Measurements from ENCODE around the gene MLLT10.

MLLT10 gene

DNA sequence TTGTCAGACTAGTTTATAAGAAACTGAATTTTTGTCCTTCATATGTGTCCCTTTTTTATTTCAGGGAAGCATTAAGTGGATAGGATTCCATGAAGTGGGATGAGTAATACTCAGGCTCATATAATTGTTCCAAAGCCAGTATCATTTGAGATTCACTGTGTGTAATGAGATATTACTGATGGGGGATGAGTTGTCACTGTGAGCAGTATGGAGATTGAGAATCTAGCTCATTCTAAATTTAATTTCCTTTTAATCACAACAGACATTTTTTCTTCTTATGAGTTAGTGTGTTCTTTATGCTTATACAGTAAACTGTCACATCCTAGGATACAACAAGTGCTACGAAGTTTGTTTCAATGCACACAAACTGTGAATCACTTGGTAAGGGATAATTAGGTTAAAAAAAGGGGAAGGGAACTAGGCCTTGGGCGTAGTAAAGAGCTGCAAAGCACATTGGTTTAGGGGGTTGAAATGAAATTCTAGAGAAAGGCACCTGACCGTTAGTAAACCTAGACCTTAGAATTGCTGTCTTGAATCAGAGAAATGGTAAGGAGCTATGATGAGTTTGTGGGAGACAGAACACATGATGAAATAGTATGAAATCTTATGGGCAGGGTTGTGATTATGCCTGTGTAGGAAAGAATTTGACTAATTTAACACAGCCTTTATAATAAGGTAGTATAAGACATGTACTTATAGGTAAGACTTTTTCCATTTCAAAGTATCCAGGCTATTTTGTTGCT lies 153.4 kb downstream of the MLLT10 start:
- TF ChIP-seq, protein P1, sequence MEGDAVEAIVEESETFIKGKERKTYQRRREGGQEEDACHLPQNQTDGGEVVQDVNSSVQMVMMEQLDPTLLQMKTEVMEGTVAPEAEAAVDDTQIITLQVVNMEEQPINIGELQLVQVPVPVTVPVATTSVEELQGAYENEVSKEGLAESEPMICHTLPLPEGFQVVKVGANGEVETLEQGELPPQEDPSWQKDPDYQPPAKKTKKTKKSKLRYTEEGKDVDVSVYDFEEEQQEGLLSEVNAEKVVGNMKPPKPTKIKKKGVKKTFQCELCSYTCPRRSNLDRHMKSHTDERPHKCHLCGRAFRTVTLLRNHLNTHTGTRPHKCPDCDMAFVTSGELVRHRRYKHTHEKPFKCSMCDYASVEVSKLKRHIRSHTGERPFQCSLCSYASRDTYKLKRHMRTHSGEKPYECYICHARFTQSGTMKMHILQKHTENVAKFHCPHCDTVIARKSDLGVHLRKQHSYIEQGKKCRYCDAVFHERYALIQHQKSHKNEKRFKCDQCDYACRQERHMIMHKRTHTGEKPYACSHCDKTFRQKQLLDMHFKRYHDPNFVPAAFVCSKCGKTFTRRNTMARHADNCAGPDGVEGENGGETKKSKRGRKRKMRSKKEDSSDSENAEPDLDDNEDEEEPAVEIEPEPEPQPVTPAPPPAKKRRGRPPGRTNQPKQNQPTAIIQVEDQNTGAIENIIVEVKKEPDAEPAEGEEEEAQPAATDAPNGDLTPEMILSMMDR (IDR thresholded peaks at IDR 0.05; ENCODE audit: borderline replicate concordance, extremely low read depth, low read length, poor library complexity, severe bottlenecking): no peak
- no peak for TF ChIP-seq EZH2 (IDR thresholded peaks at IDR 0.05; ENCODE audit: borderline replicate concordance, low read depth, low read length, severe bottlenecking)
- Histone ChIP-seq H3K4me1 (ENCODE audit: insufficient read depth, low read length) (no peaks in the 10 kb centered on the region), H3K4me2 (ENCODE audit: insufficient read depth, low read length) (no peak overlapping the region), H2AFZ (ENCODE audit: low read depth, low read length) (no peak overlapping the region), H4K20me1 (ENCODE audit: insufficient read depth, low read length) (no peaks in the 10 kb centered on the region), H3K9ac (ENCODE audit: low read depth, low read length) (no peak overlapping the region), H3K36me3 (ENCODE audit: insufficient read depth, low read length) (peaks cover 18% of the 10 kb centered on the region; the same call in 1 of the 2 replicates), H3K79me2 (ENCODE audit: insufficient read depth, low read length) (no peaks in the 10 kb centered on the region; the same call in none of the 2 replicates), H3K9me3 (ENCODE audit: insufficient read depth, low read length, severe bottlenecking) (no peaks in the 10 kb centered on the region), H3K27ac (ENCODE audit: low read length) (no peak overlapping the region), H3K27me3 (ENCODE audit: insufficient read depth, low read length, poor library complexity) (no peaks in the 10 kb centered on the region), H3K4me3 (ENCODE audit: low read depth in 1 of 2, low read length in 2 of 2) (no peak overlapping the region)
- ATAC-seq (ENCODE audit: insufficient read depth, low read depth) (no peak), DNase-seq (no peak)

DNA sequence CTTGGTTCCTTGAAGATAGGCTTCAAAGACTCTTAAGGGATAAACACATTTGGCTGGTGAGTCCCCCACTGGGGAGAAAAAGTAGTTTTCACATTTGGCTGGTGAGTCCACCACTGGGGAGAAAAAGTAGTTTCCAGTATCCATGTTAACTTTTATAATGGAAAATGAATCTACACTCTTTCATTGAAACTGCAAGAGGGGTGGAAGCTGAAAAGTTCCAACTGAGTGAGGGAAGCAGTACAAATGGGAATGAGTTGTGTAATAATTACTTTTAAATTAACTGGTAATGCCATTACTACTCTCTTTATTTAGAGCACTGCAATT lies 153.9 kb downstream of the MLLT10 start:
- H3K4me2 ChIP-seq (ENCODE audit: insufficient read depth, low read length): no peak overlapping the region

DNA sequence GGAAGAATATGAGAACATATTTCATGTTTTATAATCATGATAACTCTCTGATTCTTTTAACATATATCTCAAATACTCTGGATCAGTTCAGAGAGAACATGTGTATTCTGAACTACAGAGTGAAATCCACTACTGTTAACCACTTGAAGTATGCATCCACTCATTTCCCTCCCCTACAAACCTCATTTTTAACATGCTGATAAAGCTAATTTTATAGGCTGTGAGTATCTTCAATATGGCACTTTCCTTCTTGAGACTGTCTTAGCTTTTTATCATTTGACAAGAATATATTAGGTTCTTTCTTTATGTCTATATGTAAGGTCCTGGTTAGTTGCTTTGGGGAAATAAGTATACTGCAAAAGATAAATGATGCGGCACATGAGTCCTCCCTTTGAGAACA lies 154.8 kb downstream of the MLLT10 start:
- Histone ChIP-seq H3K79me2 (ENCODE audit: insufficient read depth, low read length) (no peaks in the 10 kb centered on the region; the same call in 1 of the 2 replicates), H3K36me3 (ENCODE audit: insufficient read depth, low read length) (0 out of 2 replicates have a peak, but pooled peaks cover 13% of the 10 kb centered on the region), H3K4me3 (ENCODE audit: low read depth in 1 of 2, low read length in 2 of 2) (no peak overlapping the region), H3K27ac (ENCODE audit: low read length) (no peak overlapping the region), H4K20me1 (ENCODE audit: insufficient read depth, low read length) (no peaks in the 10 kb centered on the region), H3K9me3 (ENCODE audit: insufficient read depth, low read length, severe bottlenecking) (no peaks in the 10 kb centered on the region), H3K9ac (ENCODE audit: low read depth, low read length) (no peak overlapping the region), H2AFZ (ENCODE audit: low read depth, low read length) (no peak overlapping the region), H3K4me2 (ENCODE audit: insufficient read depth, low read length) (no peak overlapping the region), H3K4me1 (ENCODE audit: insufficient read depth, low read length) (no peaks in the 10 kb centered on the region), H3K27me3 (ENCODE audit: insufficient read depth, low read length, poor library complexity) (no peaks in the 10 kb centered on the region)
- ATAC-seq (ENCODE audit: insufficient read depth, low read depth) (no peak), DNase-seq (no peak)
- TF ChIP-seq, protein P1 (IDR thresholded peaks at IDR 0.05; ENCODE audit: borderline replicate concordance, extremely low read depth, low read length, poor library complexity, severe bottlenecking): no peak
- TF ChIP-seq EZH2 (IDR thresholded peaks at IDR 0.05; ENCODE audit: borderline replicate concordance, low read depth, low read length, severe bottlenecking): no peak

More for the DNA sequence above, 153.9 kb downstream of the MLLT10 start:
- Histone ChIP-seq H3K79me2 (ENCODE audit: insufficient read depth, low read length) (no peaks in the 10 kb centered on the region; the same call in none of the 2 replicates), H3K36me3 (ENCODE audit: insufficient read depth, low read length) (0 out of 2 replicates have a peak, but pooled peaks cover 13% of the 10 kb centered on the region), H3K4me1 (ENCODE audit: insufficient read depth, low read length) (no peaks in the 10 kb centered on the region), H3K4me3 (ENCODE audit: low read depth in 1 of 2, low read length in 2 of 2) (no peak overlapping the region), H3K27me3 (ENCODE audit: insufficient read depth, low read length, poor library complexity) (no peaks in the 10 kb centered on the region), H3K9me3 (ENCODE audit: insufficient read depth, low read length, severe bottlenecking) (no peaks in the 10 kb centered on the region), H2AFZ (ENCODE audit: low read depth, low read length) (no peak overlapping the region), H3K27ac (ENCODE audit: low read length) (no peak overlapping the region), H3K9ac (ENCODE audit: low read depth, low read length) (no peak overlapping the region), H4K20me1 (ENCODE audit: insufficient read depth, low read length) (no peaks in the 10 kb centered on the region)
- ATAC-seq (ENCODE audit: insufficient read depth, low read depth) (no peak), DNase-seq (no peak)
- no peak for TF ChIP-seq EZH2 (IDR thresholded peaks at IDR 0.05; ENCODE audit: borderline replicate concordance, low read depth, low read length, severe bottlenecking)
- TF ChIP-seq, protein P1 (IDR thresholded peaks at IDR 0.05; ENCODE audit: borderline replicate concordance, extremely low read depth, low read length, poor library complexity, severe bottlenecking): no peak

Data from DND-41 (cell line).